GM19238 (cell line): Measurements from ENCODE around the gene ZNF628.
A peak's percentile ranks its signal among the peaks of the same experiment; 100 is the strongest.
"Not testable (repeated sequence)": the region's sequence is repeated elsewhere in the genome, so short reads cannot be mapped to it uniquely, and the experiment has no call there.

Experiments
- DNase-seq: peaks from one replicate; pipeline ENCODE4 v3.0.0; 2011; ENCODE audit warnings: low spot score; ENCODE audit not compliant: insufficient read length

ZNF628 gene

DNA sequence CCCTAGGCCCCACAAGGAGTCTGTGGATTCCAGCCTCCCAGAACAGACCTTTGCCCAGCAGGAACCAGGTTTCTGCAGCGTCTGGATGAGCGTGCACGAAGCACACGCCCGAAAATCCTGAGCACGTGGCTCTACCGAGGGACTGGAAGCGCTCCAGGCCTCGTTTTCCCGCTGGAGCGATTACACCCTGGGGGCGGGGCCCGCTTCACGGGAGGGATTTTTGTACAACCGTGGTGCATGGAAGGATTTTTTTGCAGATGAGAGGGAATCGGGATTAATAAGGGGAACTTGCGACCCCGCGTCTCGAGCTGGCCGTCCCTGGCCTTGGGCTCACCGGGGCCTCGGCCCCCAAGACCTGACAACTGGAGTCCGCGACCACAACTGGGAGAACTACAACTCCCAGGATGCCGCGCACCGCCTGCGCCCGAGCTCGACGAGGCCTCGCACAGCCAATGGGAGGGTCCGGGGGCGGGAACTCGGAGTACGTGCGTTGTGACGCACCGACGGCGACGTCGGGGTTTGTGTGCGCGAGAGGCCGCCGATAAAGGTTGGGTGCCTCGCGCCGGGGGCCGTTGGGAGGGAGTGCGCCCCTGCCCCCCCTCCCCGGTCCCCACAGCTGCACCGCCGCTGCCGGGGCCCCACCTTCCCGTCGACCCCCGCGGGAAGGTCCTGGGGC lies at the start of gene ZNF628:
ZNF628 (plus strand) TSS at position 518 of the 676 bp plus-strand sequence. CDS start 3,294 bp downstream, outside the sequence.
- DNase-seq = peak; percentile 100

DNA sequence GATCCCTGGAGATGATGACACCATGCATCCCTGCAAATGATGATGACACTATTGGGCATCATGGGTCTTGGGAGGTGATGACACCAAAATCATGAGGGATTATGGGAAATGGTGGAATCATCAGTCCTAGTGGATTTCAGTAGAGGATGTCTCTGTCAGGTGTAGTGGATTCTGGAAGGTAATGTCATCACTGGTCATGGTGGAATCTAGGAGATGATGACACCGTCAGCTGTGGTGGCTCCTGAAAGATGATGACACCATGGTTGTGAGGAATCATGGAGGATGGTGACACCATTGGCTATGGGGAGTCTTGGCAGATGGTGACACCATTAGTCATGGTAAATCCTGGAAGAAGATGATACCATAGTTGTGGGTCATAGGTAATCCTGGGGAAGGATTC lies 45.2 kb upstream of the ZNF628 start:
- DNase-seq = no peak

DNA sequence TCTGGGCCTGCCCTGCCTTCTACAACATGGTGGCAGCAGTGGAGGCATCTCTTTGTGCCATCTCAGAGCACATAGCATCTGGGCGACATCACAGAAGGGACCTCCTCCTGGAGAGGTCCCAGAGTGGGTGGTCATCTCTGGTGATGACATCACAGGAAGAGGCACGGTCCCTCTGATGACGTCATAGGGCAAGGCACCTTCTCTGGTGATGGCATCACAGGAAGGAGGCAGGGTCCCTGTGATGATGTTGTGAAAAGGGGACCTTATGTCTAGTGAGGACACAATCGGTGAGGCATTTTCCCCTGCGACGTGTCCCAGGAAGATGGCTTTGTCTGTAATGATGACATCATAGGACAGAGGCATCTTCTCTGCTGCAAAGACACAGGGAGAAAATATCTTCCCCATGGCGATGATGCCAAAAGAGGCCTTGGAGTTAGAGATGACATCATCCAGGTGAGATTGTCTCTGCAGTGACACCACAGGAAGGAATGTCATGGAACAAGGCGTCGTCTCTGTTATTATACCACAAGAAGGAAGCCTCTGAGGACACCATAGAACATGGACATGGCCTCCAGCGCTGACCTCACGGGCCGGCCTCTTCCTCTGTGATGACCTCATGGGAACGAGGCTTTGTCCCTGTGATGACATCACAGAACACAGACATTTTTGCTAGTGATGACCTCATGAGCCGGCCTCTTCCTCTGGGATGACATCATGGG lies 44.0 kb upstream of the ZNF628 start:
- DNase-seq = no peak

DNA sequence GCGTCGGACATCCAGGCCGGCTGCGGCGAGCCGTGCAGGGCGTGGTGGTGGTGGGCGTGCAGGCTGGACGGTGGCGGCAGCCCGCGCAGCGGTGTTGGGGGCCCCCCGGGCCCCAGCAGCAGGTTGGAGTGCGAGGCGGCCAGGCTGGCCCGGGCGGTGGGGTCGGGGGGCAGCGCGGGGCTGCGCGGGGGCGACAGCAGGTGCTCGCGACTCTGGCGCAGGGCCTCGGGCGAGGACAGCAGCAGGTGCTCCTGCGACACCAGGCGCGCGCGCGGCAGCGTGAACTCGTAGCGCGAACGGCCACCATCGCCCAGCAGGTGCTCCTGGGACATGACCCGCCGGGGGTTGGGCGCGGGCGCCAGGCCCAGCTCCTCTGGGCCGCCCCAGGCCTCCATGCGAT lies 43.1 kb upstream of the ZNF628 start:
- no peak for DNase-seq

DNA sequence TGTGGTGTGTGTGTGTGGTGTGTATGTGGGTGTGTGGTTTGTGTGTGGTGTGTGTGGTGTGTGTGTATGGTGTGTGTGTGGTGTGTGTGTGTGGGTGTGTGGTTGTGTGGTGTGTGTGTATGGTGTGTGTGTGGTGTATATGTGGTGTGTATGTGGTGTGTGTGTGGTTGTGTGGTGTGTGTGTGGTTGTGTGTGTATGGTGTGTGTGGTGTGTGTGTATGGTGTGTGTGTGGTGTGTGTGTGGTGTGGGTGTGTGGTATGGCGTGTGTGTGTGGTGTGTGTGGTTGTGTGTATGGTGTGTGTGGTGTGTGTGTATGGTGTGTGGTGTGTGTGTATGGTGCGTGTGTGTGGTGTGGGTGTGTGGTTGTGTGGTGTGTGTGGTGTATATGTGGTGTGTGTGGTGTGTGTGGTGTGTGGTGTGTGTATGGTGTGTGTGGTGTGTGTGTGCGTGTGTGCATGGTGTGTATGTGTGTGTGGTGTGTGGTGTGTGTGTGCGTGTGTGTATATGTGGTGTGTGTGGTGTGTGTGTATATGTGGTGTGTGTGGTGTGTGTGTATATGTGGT lies 42.0 kb upstream of the ZNF628 start:
- no peak for DNase-seq

DNA sequence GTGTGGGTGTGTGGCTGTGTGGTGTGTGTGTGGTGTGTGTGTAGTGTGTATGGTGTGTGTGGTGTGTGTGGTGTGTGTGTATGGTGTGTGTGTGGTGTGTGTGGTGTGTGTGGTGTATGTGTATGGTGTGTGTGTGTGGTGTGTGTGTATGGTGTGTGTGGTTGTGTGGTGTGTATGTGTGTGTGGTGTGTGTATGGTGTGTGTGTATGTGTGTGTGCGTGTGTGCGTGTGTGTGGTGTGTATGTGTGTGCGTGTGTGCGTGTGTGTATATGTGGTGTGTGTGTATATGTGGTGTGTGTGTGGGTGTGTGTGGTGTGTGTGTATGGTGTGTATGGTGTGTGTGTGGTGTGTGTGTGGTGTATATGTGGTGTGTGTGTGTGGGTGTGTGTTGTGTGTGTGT lies 41.4 kb upstream of the ZNF628 start:
- DNase-seq = no peak

DNA sequence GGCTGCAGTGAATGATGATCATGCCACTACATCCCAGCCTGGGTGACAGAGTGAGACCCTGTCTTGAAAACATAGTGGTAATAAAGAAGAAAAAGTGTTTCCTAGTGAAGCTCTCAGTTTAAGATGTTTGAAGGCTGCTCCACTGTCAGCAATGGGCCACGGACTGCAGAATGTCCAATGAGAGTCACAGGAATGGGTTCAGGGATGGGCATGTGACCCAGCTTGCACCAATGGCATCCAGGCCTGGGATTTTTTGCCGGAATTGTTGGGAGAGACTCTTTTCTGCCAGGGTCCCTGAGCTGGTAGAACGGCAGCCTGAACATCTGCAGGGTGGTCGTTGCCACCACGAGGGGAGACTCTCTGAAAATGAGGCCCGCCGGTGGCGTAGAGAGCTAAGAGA lies 39.6 kb upstream of the ZNF628 start:
- DNase-seq = no peak

DNA sequence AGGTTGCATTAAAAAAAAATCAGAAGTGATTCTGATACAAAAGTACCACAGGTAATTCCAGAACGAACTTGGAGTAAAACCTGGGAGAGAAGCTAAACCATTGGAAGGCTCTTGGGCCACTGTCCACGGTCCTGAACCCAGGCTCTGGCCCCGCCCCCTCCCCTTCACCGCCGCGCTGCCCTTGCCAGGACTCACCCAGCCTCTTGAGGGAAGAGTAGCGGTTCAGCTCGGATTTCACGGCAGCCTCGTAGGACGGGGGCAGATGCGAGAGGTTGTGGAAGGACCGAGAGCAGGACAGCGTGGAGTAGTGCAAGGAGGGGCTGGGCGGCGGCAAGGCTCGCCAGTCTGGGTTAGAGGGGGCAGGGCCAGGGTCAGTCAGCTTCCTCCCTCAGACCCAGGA lies 39.0 kb upstream of the ZNF628 start:
- DNase-seq = no peak

DNA sequence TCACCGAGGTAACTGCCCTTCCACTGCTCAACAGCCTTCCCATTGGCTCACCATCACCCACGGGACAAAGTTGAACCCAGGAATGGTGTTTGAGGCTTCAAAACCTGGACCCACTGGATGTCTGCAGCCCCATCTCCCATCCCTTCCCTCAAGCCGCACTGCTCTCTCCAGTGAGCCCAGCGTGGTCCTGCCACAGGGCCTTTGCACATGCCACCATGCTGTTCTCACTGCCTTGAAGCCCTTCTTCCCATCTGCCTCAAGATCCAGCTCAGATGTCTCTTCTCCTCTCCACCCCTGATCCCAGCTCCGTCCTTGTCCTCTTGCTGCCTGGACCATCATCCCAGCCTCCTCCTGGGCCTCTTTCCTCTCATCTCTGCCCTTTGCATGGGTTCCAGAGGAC lies 37.4 kb upstream of the ZNF628 start:
- no peak for DNase-seq

DNA sequence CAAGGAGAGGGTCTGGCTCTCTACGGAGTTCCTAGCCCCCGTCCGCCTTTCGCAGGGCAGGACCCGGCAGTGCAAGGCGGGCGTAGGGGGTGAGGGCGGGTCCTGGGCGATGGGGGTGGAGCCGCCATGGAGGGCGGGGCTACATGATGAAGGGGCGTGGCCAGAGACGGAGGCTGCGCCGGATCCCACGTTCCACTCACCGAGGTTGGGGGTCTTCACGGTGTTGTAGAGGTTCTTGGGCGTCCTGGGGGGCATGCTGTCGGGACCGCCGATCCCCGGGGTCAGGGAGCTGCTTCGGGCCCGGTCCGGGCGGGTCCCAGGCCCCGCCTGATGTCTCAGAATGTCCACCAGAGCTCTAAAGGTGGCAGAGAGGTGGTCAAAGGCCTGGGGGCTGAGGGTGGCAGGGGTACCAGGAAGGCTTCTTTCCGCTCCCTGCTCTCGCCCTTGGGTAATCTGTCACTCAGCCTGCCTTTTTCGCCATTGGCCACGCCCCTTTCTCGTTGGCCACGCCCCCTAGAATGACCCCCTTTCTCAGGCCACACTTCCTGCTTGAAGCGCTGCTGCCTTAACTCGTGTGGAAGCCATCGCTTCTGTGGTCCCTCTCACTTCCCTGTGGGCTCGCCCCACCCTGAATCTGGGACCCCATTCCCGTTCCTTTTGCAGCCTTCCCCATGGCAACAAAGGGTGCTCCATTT lies 35.9 kb upstream of the ZNF628 start:
- DNase-seq = no peak

DNA sequence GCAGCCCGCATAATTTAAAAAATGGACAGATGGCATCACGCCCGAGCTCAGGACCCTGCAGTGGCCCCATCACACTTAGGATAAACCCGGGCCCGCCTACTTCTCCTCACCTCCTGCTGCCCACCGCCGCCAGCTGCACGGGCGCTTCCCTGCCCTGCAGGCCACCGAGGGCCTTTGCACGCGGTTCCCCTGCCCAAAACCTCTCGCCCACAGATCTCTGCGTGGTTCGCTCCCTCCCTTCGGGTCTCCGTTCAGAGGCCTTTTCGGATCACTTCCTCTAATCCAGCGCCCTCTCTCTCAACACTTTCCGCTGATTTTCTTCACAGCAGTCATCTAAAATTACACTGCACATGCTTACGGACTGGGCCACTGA lies 35.1 kb upstream of the ZNF628 start:
- no peak for DNase-seq

DNA sequence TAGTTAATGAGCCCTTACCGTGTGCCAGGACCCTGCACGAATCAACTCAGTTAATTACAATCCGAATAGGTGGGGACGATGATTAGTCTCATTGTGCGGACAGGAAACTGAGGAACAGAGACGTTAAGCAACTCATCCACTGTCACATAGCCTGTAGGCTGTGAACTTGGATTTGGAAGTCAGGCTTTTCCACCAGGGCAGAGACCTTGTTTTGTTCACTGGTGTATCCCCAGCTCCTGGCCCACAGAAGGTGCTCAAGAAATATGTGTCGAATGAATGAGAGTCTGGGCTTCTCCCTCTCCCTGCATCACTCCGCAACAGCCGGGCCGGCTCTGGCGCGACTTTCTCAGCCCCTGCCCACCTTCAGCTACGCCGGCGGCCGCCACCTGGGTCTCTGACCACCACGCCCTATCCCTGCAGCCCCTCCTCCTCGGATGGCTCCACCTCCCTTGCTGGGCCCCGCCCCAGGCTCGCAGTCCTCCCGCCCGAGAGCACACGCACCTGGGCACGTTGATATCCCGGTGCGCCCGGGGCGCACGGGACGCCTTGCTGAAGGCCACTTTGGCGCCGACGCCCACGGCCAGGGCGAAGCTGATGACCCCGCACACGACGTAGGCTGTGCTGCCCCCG lies 34.6 kb upstream of the ZNF628 start:
- no peak for DNase-seq

DNA sequence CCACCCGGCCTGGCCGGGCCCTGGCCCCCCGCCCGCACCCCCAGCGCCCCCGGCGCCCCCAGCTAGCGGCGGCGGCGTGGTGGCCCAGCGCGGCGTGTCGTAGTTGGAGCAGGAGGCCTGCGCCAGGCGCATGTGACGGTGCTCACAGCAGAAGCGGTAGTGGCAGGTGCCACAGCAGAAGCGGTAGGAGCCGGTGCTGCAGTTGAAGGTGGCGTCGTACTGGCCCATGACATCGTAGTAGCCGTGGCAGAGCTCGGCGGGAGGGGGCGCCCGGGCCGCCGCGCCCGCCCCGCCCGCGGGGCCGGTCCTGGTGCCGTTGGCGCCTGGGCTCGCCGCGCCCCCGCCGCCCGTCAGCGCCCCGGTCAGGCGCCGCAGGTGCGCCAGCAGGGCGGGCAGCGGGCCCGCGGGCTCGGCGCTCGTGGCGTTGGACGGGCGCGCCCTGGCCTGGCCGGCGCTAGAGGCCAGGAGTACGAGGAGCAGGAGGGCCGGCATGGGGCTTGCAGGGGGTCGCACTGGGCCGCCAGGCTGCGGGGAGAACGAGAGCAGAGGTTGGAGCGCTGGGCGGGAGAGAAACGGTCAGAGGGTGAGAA lies 34.0 kb upstream of the ZNF628 start:
- no peak for DNase-seq

DNA sequence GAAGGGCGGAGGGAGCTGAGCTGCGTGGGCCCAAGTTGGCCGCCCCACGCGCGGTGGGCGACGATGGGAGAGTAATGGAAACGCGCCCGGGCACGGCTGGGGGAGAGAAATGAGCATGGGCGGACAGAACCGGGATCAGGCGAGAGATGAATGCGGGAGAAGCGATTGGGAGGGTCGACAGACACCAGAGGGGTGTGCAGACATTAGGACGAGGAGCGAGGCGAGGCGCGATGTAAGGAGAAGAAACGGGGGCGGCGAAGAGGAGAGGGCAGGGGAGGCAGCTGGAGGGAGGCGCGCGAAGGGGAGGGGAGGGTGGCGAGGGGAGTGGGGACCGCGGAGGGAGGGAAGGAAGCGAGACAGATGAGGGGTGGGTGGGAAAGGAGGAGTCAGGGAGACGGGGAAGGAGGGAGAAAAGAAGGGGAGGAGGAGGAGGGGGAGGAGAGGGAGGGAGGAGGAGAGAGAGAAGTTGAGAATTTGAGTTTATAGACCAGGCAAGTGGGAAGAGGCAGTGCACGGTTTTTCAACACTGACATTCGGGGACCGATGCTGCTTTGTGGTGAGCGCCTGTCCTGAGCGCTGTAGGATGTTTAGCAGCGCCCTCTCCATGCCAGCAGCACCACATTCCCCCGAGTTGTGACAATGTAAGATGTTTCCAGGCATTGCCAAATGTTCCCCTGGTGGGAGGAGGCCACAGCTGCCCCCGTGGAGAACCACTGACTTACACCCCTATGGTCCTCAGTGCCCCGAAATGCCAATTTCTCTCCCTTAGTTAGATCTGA lies 33.2 kb upstream of the ZNF628 start, which contains the start of gene SHISA7:
SHISA7 (minus strand) TSS at position 256 of the 779 bp plus-strand sequence. CDS start 437 bp downstream, outside the sequence.
- no peak for DNase-seq

DNA sequence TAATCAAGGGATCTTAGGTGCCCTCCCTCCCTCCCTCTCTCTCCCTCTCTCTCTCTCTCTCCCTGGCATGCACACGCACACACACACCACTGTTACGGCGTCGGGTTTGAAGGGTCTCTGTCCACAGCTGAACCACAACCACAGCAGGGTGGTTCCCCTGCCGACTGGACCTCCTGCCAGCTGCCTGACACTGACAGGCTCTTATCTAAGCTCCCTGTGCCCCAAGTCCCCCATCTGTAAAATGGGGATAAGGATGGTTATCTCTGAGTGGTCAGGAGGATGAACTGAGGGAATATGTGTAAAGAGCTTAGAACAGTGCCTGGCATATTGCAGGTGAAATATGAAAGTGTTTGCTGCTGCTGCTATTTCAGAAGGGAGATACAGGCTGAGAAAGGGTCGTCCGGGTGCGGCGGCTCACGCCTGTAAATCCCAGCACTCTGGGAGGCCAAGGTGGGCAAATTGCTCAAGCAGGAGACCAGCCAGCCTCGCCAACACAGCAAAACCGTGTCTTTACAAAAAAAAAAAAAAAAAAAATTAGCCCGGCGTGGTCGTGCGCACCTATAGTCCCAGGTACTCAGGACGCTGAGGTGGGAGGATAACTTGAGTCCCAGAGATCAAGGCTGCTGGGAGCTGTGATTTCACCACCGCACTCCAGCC lies 32.5 kb upstream of the ZNF628 start:
- no peak for DNase-seq

DNA sequence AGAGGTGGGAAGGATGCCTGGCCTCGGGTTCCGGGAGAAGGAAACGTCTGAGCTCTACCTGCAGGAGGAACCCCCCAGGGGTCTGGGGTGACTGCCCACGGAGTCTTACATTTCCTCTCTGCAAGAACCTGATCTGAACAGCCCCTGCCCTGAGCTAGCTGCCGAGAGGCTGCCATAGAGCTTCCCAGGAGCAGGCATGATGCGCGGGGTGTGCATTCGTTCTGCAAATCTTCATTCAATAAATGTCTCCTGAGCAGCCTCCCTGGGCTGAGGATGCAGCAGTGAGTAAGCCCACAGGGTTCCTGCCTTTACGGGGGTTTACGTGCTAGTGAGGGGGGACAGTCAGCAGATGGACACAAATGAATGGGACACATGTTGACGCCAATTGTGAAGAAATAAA lies 31.8 kb upstream of the ZNF628 start:
- no peak for DNase-seq

DNA sequence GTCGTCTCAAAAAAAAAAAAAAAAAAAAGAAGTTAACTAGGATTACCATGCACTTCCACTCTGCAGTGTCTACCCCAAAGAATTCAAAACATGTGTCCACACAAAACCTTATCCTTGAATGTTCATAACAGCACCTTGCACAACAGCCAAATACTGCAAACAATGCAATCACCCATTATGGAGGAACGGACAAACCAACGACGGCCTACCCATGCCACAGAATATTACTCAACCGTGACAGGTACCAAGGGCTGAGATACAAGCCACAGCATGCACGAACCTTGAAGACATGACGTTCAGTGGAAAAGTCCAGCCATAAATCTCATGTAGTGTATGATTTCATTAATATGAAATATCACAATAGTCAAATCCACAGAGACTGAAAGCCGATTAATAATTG lies 30.4 kb upstream of the ZNF628 start:
- DNase-seq = no peak

DNA sequence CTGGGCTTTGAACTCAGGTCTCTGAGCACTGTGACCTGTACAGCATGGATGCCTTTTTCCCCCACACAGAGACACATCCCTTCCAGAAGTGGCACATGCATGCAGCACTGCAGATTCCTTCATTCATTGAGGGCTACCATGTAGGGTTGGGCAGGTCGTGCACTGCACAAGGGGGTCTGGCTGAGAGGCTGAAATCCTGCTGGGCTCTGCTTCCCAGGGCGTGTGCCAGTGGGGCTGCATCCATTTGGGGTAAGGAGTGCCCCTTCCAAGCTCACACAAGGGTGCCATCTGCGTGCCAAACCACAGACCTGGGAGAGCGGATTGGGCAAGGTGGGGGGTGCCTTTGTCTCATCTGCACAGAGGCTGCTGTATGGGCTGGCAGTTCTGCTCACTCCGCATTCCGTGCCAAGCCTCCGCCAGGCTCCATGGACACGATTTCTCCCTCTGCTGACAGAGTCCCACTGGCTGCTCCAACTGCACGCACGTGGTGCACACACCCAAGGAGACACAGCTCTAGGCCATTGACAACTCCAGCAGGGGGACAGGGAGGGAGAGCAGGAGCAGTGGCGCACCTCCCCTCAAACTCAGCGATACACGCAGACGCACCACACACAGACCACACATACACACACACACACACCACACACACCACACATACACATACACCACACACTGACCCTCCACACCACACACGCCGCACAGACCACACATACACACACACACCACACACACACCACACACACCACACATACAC lies 28.8 kb upstream of the ZNF628 start:
- DNase-seq = no peak

DNA sequence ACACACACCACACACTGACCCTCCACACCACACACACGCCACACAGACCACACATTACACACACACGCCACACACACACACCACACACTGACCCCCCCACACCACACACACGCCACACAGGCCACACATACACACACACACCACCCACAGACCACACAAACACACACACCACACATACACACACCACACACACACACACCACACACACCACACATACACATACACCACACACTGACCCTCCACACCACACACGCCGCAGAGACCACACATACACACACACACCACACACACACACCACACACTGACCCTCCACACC lies 28.3 kb upstream of the ZNF628 start:
- not testable (repeated sequence) for DNase-seq
